NCI-H1694 (cell line): ENCODE results near the gene HDGFL3.
"Not testable (repeated sequence)": the region's sequence is repeated elsewhere in the genome, so short reads cannot be mapped to it uniquely, and the experiment has no call there.

Experiments used
- DNase-seq: peaks from one replicate; lab custom pipeline; 2025; lab: John Stamatoyannopoulos, UW

Gene HDGFL3

GRCh38 chr15:83193721-83194120 lies 13.9 kb downstream of the HDGFL3 start:
- no peak for DNase-seq

GRCh38 chr15:83192742-83193141 lies 14.9 kb downstream of the HDGFL3 start:
- DNase-seq: no peak

GRCh38 chr15:83190450-83190849 lies 17.2 kb downstream of the HDGFL3 start:
- no peak for DNase-seq

- no peak for DNase-seq
These were observed 22.1 kb downstream of the HDGFL3 start for GRCh38 chr15:83185561-83185960.

- no peak for DNase-seq
These were observed 28.7 kb downstream of the HDGFL3 start for GRCh38 chr15:83178869-83179325.

- no peak for DNase-seq
These were observed 29.2 kb downstream of the HDGFL3 start for GRCh38 chr15:83178390-83178789.

- DNase-seq: no peak
These were observed 32.7 kb downstream of the HDGFL3 start for GRCh38 chr15:83174891-83175290.

- DNase-seq: no peak
These were observed 37.0 kb downstream of the HDGFL3 start for GRCh38 chr15:83170474-83171165.

GRCh38 chr15:83169576-83169975 lies 38.0 kb downstream of the HDGFL3 start:
- not testable (repeated sequence) for DNase-seq

GRCh38 chr15:83166830-83167229 lies 40.8 kb downstream of the HDGFL3 start:
- no peak for DNase-seq

GRCh38 chr15:83166218-83166617 lies 41.4 kb downstream of the HDGFL3 start:
- no peak for DNase-seq

GRCh38 chr15:83164771-83165404 lies 42.7 kb downstream of the HDGFL3 start:
- DNase-seq: no peak

GRCh38 chr15:83164111-83164770 lies 43.4 kb downstream of the HDGFL3 start:
- DNase-seq: no peak

- no peak for DNase-seq
These were observed 44.6 kb downstream of the HDGFL3 start for GRCh38 chr15:83163032-83163431.

- no peak for DNase-seq
These were observed 46.9 kb downstream of the HDGFL3 start for GRCh38 chr15:83160741-83161140.

- no peak for DNase-seq
These were observed 49.2 kb downstream of the HDGFL3 start for GRCh38 chr15:83158393-83158792.

GRCh38 chr15:83155942-83156341 lies 51.7 kb downstream of the HDGFL3 start:
- no peak for DNase-seq

- DNase-seq: no peak
These were observed 54.3 kb downstream of the HDGFL3 start for GRCh38 chr15:83153288-83153687.

- DNase-seq: no peak
These were observed 62.9 kb downstream of the HDGFL3 start for GRCh38 chr15:83144771-83145170.

- not testable (repeated sequence) for DNase-seq
These were observed 65.5 kb downstream of the HDGFL3 start for GRCh38 chr15:83142151-83142550.

GRCh38 chr15:83132861-83133523 lies 74.6 kb downstream of the HDGFL3 start:
- DNase-seq: no peak

GRCh38 chr15:83129791-83130190 lies 77.8 kb downstream of the HDGFL3 start:
- no peak for DNase-seq
